Measurements from ENCODE around the gene MGLL.
A peak's percentile ranks its signal among the peaks of the same experiment; 100 is the strongest.

The MGLL gene

DNA sequence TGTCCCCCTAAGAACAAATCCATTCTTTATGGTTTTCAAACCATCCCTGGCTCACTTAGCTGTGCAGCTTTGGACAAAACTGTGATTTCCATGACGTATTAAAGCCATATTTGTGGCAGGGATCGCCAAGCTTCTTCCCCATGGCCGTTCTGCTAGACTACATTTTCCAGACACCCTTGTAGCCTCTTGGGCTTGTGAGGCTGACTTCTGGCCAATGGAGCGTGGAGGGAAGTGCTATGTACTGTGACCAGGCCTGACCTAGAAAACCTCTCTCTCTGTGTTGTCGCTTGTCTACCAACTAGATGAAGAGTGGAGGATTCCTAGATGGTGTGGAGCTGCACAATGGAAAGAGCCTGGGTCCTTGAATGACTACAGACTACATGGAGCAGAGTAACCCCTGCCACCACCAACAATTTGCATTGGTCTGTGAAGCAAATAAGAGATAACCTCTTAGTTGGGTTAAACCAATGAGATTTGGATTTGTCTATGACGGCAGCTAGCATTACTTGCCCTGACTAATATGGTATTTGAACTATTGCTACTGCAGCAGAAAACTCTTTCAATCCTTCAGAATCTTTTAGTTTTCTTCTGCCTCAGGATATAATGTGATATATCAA, 22.1 kb upstream of the MGLL start:
- TF ChIP-seq, protein P1, sequence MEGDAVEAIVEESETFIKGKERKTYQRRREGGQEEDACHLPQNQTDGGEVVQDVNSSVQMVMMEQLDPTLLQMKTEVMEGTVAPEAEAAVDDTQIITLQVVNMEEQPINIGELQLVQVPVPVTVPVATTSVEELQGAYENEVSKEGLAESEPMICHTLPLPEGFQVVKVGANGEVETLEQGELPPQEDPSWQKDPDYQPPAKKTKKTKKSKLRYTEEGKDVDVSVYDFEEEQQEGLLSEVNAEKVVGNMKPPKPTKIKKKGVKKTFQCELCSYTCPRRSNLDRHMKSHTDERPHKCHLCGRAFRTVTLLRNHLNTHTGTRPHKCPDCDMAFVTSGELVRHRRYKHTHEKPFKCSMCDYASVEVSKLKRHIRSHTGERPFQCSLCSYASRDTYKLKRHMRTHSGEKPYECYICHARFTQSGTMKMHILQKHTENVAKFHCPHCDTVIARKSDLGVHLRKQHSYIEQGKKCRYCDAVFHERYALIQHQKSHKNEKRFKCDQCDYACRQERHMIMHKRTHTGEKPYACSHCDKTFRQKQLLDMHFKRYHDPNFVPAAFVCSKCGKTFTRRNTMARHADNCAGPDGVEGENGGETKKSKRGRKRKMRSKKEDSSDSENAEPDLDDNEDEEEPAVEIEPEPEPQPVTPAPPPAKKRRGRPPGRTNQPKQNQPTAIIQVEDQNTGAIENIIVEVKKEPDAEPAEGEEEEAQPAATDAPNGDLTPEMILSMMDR (conservative IDR thresholded peaks at IDR 0.05; ENCODE audit: low read depth): no peak
- POLR2A ChIA-PET (ENCODE audit: low non-redundant PET): no interaction called here

DNA sequence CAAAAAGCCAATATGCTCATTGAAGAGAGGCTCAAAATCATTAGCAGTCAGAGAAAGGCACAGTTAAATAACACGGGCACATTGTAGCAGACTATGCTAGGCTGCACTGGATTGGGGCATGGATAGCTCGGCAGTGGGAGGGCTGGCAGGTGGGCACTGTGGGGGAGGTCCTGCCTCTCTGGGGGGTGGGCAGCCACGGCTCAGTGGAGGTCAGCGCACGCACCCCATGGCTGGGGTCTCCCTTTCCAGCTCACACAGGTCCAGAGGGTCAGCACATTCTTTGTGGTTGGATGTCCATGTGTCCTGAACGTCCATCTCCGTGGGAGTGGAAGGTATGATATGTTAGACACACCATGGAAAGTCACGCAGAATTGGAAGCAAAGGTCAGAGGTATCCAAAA, 18.4 kb upstream of the MGLL start:
- H3K27ac ChIP-seq: no peak overlapping the region
- POLR2A ChIA-PET (ENCODE audit: low non-redundant PET): no interaction called here
- CTCF ChIA-PET: interaction anchor here (0.7 kb wide), 1 partner anchor 161 kb away, joined by 3 read pairs; no protein-coding TSS in a partner anchor
- TF ChIP-seq, protein P1 (conservative IDR thresholded peaks at IDR 0.05; ENCODE audit: low read depth): no peak
- DNase-seq (ENCODE audit: low spot score): no peak

More for the DNA sequence above, 22.1 kb upstream of the MGLL start:
- CTCF ChIA-PET: interaction anchor here (0.7 kb wide), 1 partner anchor 390 kb away, joined by 3 read pairs; no protein-coding TSS in a partner anchor
- no peak for DNase-seq (ENCODE audit: low spot score)
- no peak overlapping the region for H3K27ac ChIP-seq

DNA sequence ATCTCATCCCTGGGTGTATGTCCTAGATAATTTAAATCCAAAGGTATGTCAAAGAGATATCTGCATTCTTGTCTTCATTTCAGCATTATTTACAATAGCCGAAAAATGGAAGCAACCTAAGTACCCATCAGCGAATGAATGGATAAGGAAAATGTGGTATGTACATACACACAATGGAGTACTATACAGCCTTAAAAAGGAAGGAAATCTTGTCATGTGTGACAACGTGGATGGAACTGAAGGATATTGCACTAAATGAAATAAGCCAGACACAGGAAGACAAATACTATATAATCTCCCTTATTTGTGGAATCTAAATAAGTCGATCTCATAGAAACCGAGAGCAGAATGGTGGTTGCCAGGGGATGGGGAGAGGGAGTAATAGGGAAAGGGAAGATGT, 16.8 kb upstream of the MGLL start:
- POLR2A ChIA-PET (ENCODE audit: low non-redundant PET): no interaction called here
- H3K27ac ChIP-seq: no peak overlapping the region
- TF ChIP-seq, protein P1 (conservative IDR thresholded peaks at IDR 0.05; ENCODE audit: low read depth): no peak
- CTCF ChIA-PET: no interaction called here
- no peak for DNase-seq (ENCODE audit: low spot score)

DNA sequence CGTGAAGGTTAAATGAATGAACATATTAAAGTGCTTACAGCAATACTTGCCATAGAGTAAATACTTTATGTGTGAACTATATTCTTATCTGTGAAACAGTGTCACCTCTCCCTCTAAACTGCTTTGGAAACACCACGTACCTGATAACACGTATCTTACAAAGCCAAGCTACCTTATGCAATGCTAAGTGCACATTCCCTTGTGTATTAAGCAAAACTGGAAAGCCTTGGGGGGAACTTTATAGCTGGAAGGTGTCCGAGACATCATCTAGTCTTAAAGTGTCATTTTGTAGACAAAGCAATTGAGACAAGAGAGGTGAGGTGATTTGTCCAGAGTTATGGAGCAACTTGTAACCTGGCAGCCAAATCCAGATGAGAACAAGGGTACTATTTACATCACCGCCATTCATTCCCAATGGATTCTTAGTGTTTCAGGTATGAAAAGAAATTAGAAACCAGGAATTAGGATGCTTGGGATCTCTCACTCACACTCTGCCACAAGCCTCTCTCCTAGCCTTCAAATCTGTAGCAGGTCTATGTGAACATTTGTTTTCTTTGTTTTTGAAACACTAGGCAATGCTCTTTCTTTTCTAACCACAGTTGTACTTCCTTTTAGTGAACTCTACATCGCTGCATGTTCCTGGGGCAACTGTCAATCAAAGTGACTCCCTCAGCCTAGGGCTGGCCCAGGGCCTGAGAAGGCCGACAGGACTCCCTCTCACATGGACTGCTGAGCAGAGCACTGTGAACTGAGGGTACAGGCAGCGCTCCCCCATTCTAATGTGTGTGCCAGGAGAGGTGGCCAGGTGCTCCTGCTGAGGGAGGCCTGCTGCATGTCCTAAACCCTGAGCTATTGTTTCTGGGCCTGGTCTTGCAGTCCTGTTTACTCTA, 13.9 kb upstream of the MGLL start:
- TF ChIP-seq, protein P1 (conservative IDR thresholded peaks at IDR 0.05; ENCODE audit: low read depth): no peak
- CTCF ChIA-PET: interaction anchor here (0.7 kb wide), 1 partner anchor 88 kb away, joined by 3 read pairs; no protein-coding TSS in a partner anchor
- POLR2A ChIA-PET (ENCODE audit: low non-redundant PET): no interaction called here
- DNase-seq (ENCODE audit: low spot score): no peak
- no peak overlapping the region for H3K27ac ChIP-seq

DNA sequence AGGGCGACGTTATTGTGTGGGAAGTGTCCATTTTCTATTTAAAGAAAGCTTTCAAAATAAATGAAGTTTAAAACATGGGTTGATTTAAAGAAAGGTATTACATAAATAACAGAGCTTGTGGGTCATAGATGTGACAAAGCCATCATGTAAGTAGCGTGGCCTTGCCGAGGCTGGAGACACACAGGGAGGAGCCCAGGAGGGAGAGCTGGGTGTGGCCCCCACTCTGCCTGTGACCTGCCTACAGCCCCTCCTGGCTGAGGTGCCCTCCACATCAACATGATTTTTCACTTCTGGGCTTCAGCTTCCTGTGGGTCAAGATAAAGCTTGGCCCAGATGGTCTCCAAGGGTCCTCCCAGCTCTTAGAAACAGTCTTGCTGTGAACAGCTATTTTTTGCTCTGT, 12.5 kb upstream of the MGLL start:
- no peak overlapping the region for H3K27ac ChIP-seq
- TF ChIP-seq, protein P1 (conservative IDR thresholded peaks at IDR 0.05; ENCODE audit: low read depth): no peak
- ChIA-PET CTCF (interaction anchor here (0.6 kb wide), 1 partner anchor 138 kb away, joined by 3 read pairs; no protein-coding TSS in a partner anchor), POLR2A (ENCODE audit: low non-redundant PET) (no interaction called here)
- DNase-seq (ENCODE audit: low spot score): no peak

DNA sequence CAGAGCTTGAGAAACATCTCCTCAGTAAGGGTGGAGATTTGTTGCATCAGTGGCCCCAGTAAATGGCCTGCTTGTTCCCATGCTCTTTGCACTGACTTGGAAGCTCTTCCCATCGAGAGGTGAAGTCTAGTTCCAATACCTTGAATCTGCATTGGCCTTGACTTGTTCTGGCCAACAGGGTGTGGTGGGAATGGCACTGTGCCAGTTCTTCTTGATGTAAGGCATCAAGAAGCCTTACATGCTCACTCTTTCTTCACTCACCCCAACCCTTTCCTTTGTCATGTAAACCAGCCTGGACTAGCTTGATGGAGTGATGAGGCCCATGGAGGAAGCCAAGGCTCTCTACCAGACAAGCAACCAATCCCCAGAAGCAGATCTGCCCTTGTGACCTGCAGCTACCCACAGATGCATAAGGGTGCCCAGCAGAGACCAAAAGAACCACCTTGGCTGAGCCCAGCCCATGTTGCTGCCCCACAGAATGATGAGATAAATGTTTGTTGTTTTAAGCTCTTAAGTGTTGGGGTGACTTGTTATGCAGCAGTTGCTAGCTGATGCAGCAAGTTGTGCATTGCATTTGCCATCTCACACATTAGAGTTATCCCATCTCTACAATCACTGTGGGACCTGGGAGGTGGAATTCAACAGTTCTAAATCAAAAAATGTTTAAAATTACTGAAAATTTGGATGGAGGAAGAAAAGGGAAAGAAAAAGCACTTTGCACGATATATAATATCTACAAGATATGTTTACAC, 11.1 kb upstream of the MGLL start:
- ChIA-PET POLR2A (ENCODE audit: low non-redundant PET) (no interaction called here), CTCF (interaction anchor here (2.1 kb wide), 1 partner anchor 10 kb away, joined by 5 read pairs; no protein-coding TSS in a partner anchor)
- TF ChIP-seq, protein P1 (conservative IDR thresholded peaks at IDR 0.05; ENCODE audit: low read depth): no peak
- no peak for DNase-seq (ENCODE audit: low spot score)
- H3K27ac ChIP-seq: peak overlapping the region; percentile 16

All from RWPE1 (cell line).